Natural killer cell (primary cell): ENCODE data around the gene TBC1D22A. TPM values are rescaled to one million over a fixed set of nuclear protein-coding genes. Genes with fewer than 3 reads are reported as not detected.

Source experiments
- ATAC-seq, 3 donors: fragments of 150-1000 bp in 2 of 3; fragments of 200-7000 bp in 1 of 3; cut with Tn5 transposase; 1 replicate in 1 of 3; 2 replicates in 2 of 3; pipeline ENCODE4 v1.10.0; 2021; ENCODE audit warnings: mild to moderate bottlenecking in 2 of 3, moderate library complexity in 2 of 3
- DNase-seq, 2 donors: peaks; one replicate each; pipeline versions ENCODE4 v3.0.0 to v3.0.0-alpha.2; 2013 to 2021; ENCODE audit warnings: mixed read lengths in 1 of 2
- H3K27ac ChIP-seq: one replicate; pipeline ENCODE4 v1.5.1; 2013; ENCODE audit warnings: mild to moderate bottlenecking, low read length
- H3K27me3 ChIP-seq: one replicate; pipeline ENCODE4 v1.6.1; 2013; ENCODE audit warnings: low read length; ENCODE audit not compliant: control insufficient read depth, insufficient read depth
- H3K36me3 ChIP-seq: one replicate; pipeline ENCODE4 v1.6.1; 2013; ENCODE audit warnings: low read length; ENCODE audit not compliant: control insufficient read depth, insufficient read depth
- H3K4me1 ChIP-seq: one replicate; pipeline ENCODE4 v1.6.1; 2013; ENCODE audit warnings: low read length; ENCODE audit not compliant: control insufficient read depth, insufficient read depth
- H3K4me3 ChIP-seq: one replicate; pipeline ENCODE4 v1.5.1; 2013; ENCODE audit warnings: low read length
- H3K9me3 ChIP-seq: one replicate; pipeline ENCODE4 v1.6.1; 2013; ENCODE audit warnings: low read length; ENCODE audit not compliant: control insufficient read depth, insufficient read depth
- H3K27ac Mint-ChIP-seq, 2 donors: one replicate each; pipeline ENCODE4 v1.8.0; 2022; ENCODE audit warnings: mild to moderate bottlenecking in 2 of 2, mixed read lengths in 2 of 2, moderate library complexity in 1 of 2
- H3K27me3 Mint-ChIP-seq, 2 donors: one replicate each; pipeline ENCODE4 v1.8.0; 2022; ENCODE audit warnings: low read depth in 2 of 2, mixed read lengths in 2 of 2
- H3K36me3 Mint-ChIP-seq: one replicate; pipeline ENCODE4 v1.8.0; 2022; ENCODE audit warnings: mixed read lengths
- H3K4me1 Mint-ChIP-seq, 2 donors: one replicate each; pipeline ENCODE4 v1.8.0; 2022; ENCODE audit warnings: mixed read lengths in 2 of 2
- H3K4me3 Mint-ChIP-seq: one replicate; pipeline ENCODE4 v1.8.0; 2022; ENCODE audit warnings: mild to moderate bottlenecking, moderate library complexity, mixed read lengths
- H3K9me3 Mint-ChIP-seq, 2 donors: one replicate each; pipeline ENCODE4 v1.8.0; 2022; ENCODE audit warnings: mixed read lengths in 2 of 2
- WGBS: methylation state at CpG from one replicate; pipeline ENCODE4 v1.1.7; 2013; ENCODE audit warnings: missing lambda C conversion rate; ENCODE audit not compliant: insufficient coverage; 5-methylcytosine and 5-hydroxymethylcytosine counted together
- intact Hi-C: fragments of 100-400 bp; cut with micrococcal nuclease; formaldehyde crosslinking; loops from one replicate; pipeline ENCODE4 v1.14.2; 2022
- total RNA-seq, 4 donors: library from RNA; stranded (reverse); fragments of 120-200 nt in 1 of 4; gene quantifications; one replicate each; pipeline versions ENCODE4 v1.2.3 to v1.2.4, GENCODE V29; 2013 to 2022
- TF ChIP-seq, protein P1 (sequence below): fragments of 200-600 bp; IDR thresholded peaks from one replicate; pipeline ENCODE4 v1.8.0; 2022; ENCODE audit warnings: antibody characterized with exemption

Gene TBC1D22A
- total RNA-seq, 3 donors from 2014 or later (not counting 1 experiment from before 2014, with no cell fraction given): 47.4 to 53.7 (median 53.2) TPM

DNA sequence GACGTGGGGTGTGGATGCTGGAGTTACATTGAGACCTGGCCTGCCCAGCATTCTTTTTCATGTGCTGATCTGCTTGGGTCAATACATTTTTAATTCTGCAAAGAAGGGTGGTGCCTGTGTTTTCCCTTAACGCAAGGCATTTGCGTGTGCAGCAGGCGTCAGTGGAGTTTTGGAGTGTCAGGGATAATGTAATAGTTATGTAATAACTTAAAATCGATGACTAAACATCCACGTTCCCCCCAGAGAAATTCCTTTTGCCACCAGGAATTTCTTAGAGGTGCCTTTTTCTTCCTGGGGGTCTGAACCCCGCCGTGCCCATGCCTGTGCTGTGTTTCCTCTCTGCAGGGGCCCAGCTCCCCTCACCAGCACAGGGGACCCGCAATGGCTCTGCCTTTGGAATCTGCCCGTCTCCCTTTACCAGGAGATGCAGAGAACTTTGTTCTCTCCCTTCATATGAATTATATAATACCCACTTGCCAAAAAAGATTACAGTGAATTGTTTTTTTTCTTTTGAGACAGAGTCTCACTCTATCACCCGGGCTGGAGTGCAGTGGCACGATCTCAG lies 62.6 kb downstream of the TBC1D22A start:
- H3K36me3 ChIP-seq: peaks cover 14% of the 10 kb centered on the region
- H3K4me1 Mint-ChIP-seq: peaks cover 74 to 80% of the 10 kb centered on the region in 2 donors
- no peak overlapping the region for H3K4me3 Mint-ChIP-seq
- peak overlapping the region; percentile 14 to 49 for H3K27ac Mint-ChIP-seq
- no peak overlapping the region for H3K27ac ChIP-seq
- ATAC-seq (no peak), DNase-seq (no peak)
- no peaks in the 10 kb centered on the region for H3K27me3 Mint-ChIP-seq
- TF ChIP-seq, protein P1, sequence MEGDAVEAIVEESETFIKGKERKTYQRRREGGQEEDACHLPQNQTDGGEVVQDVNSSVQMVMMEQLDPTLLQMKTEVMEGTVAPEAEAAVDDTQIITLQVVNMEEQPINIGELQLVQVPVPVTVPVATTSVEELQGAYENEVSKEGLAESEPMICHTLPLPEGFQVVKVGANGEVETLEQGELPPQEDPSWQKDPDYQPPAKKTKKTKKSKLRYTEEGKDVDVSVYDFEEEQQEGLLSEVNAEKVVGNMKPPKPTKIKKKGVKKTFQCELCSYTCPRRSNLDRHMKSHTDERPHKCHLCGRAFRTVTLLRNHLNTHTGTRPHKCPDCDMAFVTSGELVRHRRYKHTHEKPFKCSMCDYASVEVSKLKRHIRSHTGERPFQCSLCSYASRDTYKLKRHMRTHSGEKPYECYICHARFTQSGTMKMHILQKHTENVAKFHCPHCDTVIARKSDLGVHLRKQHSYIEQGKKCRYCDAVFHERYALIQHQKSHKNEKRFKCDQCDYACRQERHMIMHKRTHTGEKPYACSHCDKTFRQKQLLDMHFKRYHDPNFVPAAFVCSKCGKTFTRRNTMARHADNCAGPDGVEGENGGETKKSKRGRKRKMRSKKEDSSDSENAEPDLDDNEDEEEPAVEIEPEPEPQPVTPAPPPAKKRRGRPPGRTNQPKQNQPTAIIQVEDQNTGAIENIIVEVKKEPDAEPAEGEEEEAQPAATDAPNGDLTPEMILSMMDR: no peak
- H3K36me3 Mint-ChIP-seq: no peaks in the 10 kb centered on the region
- 95% methylated on average over 12 of the region's 12 CpGs for WGBS
- intact Hi-C loops: no loop called here
- H3K4me1 ChIP-seq: no peaks in the 10 kb centered on the region
- H3K27me3 ChIP-seq: no peaks in the 10 kb centered on the region
- H3K9me3 ChIP-seq: no peaks in the 10 kb centered on the region
- H3K4me3 ChIP-seq: no peak overlapping the region
- H3K9me3 Mint-ChIP-seq: peaks cover 0 to 3% of the 10 kb centered on the region in 2 donors

- Mint-ChIP-seq H3K4me1 (peaks cover 69 to 73% of the 10 kb centered on the region in 2 donors), H3K27me3 (no peaks in the 10 kb centered on the region), H3K27ac (no peak overlapping the region), H3K9me3 (no peaks in the 10 kb centered on the region), H3K36me3 (no peaks in the 10 kb centered on the region), H3K4me3 (no peak overlapping the region)
- H3K27me3 ChIP-seq: no peaks in the 10 kb centered on the region
- TF ChIP-seq, protein P1: no peak
- no peaks in the 10 kb centered on the region for H3K9me3 ChIP-seq
- no peak overlapping the region for H3K27ac ChIP-seq
- no peaks in the 10 kb centered on the region for H3K4me1 ChIP-seq
- intact Hi-C loops: no loop called here
- ATAC-seq (no peak), DNase-seq (no peak)
- H3K4me3 ChIP-seq: no peak overlapping the region
- peaks cover 14% of the 10 kb centered on the region for H3K36me3 ChIP-seq
- 95% methylated on average over 15 of the region's 15 CpGs for WGBS
Observed at GRCh38 chr22:46826438-46827135, 64.1 kb downstream of the TBC1D22A start.

DNA sequence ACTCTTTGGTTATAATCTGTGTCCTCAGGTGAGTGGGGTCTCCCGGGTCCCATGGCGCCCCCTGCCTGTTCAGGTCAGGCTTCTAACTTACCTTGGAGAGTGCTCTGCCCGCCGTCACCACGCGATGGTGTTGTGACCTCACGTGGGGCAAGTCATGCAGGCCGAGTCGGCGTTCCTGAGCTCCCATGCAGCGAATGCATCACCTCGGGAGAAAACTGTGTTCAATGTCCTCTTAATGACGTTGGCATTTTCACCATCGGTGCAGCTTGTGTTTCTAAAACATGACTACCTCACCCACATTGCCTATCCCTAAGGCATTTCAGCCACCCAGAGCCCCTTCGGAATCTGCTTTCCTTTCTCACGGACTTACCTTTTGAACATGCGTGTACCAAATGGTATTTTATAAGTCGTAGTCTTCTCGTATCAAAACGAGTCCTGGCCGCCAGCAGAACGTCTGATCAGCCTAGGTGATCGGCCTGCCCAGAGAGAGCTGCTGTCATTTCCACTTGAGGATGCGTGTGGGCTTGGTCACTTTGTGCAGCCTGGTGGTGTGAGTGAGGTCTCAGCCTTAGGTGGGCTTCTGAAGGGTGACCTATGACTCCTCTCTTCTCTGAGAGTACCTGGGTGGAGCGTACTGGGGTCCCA lies 64.8 kb downstream of the TBC1D22A start:
- Histone ChIP-seq H3K9me3 (no peaks in the 10 kb centered on the region), H3K36me3 (peaks cover 14% of the 10 kb centered on the region), H3K27ac (no peak overlapping the region), H3K4me3 (no peak overlapping the region), H3K27me3 (no peaks in the 10 kb centered on the region), H3K4me1 (no peaks in the 10 kb centered on the region)
- no peaks in the 10 kb centered on the region for H3K9me3 Mint-ChIP-seq
- WGBS: 95% methylated on average over 25 of the region's 25 CpGs
- ATAC-seq (no peak), DNase-seq (peak in 1 of 2 donors; percentile 19)
- H3K27ac Mint-ChIP-seq: no peak overlapping the region
- no peaks in the 10 kb centered on the region for H3K36me3 Mint-ChIP-seq
- H3K4me3 Mint-ChIP-seq: no peak overlapping the region
- H3K4me1 Mint-ChIP-seq: peaks cover 63 to 71% of the 10 kb centered on the region in 2 donors
- intact Hi-C loops: no loop called here
- TF ChIP-seq, protein P1: no peak
- no peaks in the 10 kb centered on the region for H3K27me3 Mint-ChIP-seq
